Measurements from ENCODE around the gene RETSAT. TPM values are rescaled to one million over a fixed set of nuclear protein-coding genes. Genes with fewer than 3 reads are reported as not detected.
"Not testable (repeated sequence)": the region's sequence is repeated elsewhere in the genome, so short reads cannot be mapped to it uniquely, and the experiment has no call there.

RETSAT gene
- total RNA-seq, 1 donor from 2014 or later = 39.6 TPM

DNA sequence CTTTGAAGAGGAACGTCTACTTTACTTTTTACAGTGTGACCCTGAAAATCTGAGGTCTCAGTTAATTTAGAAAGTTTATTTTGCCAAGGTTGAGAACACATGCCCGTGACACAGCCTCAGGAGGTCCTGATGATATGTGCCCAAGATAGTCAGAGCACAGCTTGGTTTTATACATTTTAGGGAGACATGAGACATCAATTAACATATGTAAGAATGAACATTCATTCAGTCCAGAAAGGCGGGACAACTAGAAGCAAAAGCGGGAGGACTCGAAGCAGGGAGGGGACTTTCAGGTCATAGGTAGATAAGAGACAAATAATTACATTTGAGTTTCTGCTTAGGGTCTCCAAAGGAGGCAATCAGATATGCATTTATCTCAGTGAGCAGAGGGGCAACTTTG, 23.9 kb upstream of the RETSAT start:
- DNase-seq (ENCODE audit: low spot score) = no peak

DNA sequence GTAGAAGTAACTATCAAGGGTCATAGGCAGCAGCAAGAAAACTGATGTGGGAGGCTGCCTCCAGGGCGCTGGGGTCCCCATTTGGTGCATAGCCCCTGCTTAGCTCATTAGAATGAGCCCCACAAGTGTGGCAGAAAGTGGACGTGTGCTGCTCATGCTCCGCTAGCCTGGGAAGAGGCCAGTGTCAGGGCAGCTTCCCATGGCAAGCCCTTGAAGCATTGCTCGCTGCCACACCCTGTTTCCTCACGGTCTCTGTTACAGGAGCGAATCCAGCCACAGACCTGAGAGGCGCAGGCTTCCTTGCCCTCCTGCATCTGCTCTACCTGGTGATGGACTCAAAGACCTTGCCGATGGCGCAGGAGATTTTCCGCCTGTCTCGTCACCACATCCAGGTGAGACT, 22.8 kb upstream of the RETSAT start:
- no peak for DNase-seq (ENCODE audit: low spot score)

- no peak for DNase-seq (ENCODE audit: low spot score)
Observed at GRCh38 chr2:85376291-85377065, 22.1 kb upstream of the RETSAT start.

DNA sequence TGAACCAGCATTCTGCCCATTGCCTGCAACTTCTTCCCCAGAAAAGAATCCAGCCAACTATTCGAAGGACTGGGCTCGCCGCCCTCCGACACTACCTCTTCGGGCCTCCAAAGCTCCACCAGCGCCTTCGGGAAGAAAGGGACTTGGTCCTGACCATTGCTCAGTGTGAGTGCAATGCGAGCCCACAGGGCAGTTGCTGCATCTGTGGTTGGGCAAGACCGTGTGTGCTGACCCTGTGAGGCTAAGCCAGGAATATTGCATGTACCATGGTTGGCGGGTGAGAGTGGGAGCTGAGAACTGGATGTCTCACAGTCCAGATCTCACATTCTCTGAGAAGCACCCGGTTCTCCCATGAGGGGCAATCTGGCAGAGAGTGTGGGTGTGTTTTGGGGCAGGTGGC, 16.7 kb upstream of the RETSAT start:
- DNase-seq (ENCODE audit: low spot score) = no peak

DNA sequence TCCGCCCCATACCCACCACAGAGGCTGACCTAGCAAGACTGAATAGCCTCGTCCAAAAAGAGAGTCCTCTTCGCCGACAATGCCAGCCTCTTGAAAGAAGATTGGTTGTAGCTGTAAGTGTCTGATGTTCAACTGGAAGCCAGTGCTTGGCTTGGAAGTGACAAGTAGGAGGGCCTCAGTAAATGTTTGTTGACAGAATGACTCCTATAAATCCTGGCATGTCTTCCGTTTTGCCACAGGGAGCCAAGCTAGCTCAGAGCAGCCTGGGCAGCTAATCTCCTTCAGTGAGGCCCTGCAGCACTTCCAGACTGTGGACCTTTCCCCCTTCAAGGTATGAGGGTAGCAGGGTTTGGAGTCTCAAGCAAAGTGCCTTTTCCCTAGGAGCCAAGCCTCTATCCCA, 15.2 kb upstream of the RETSAT start:
- DNase-seq (ENCODE audit: low spot score) = no peak

DNA sequence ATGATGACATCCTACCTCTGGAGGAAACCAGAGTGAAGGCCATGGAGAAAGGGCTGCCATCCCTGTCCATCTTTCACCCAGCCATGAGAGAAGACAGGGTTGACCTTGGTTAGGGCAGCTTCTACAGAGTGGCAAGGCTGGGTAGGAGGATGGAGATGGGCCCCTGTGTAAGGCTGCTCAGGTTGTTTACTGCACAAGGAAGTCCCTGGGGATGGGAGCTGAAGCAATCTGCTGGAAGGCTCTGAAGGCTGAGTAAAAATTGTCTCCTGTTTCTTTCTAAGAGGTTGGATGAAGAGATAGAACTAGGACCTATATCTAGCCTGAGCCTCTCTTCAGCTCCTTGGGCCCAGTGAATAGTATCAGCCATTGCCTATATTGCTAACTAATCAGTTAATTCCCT, 14.6 kb upstream of the RETSAT start:
- no peak for DNase-seq (ENCODE audit: low spot score)

DNA sequence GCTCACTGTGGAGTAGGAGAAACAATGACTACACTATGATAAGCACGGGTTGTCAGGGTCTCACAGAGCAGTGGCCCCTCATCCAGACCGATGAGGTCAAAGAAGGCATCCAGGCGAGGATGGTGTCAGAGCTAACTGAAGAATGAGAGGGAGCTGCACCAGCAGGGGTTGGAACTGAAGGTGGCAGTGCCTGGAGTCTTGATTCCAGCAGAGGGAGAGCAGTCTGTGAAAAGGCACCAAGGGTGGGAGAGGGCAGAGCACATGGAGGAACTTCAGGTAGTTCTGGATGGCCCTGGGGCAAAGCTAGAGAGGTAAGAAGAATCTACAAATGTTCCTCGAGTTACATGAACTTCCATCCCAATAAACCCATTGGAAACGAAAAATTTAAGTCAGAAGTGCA, 12.9 kb upstream of the RETSAT start:
- no peak for DNase-seq (ENCODE audit: low spot score)

DNA sequence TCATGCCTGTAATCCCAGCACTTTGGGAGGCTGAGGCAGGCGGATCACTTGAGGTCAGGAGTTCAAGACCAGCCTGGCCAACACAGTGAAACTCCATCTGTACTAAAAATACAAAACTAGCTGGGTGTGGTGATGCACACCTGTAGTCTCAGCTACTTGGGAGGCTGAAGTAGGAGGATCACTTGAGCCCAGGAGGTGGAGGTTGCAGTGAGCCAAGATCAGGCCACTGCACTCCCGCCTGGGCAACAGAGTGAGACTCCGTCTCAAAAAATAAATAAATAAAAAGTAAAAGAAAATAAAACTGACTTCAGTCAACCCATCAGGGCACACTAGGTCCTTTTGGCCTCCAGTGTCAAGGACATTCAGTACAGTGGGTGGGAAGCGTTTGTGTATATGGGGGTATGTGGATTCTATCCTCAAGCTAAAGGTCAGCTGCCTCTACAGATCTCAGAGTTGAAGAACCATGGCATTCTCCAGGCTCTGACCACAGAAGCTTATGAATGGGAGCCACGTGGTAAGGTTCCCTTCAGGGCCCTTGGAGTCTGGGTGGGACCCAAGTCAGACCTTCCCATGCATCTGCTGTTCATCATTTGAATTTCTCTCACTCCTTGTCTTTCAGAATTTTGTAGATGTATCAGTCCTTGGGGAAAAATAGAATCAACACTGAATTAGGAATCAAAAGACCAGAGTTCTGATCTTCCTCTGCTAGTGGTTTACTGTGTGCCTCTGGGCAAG, 8.5 kb upstream of the RETSAT start:
- not testable (repeated sequence) for DNase-seq (ENCODE audit: low spot score)

DNA sequence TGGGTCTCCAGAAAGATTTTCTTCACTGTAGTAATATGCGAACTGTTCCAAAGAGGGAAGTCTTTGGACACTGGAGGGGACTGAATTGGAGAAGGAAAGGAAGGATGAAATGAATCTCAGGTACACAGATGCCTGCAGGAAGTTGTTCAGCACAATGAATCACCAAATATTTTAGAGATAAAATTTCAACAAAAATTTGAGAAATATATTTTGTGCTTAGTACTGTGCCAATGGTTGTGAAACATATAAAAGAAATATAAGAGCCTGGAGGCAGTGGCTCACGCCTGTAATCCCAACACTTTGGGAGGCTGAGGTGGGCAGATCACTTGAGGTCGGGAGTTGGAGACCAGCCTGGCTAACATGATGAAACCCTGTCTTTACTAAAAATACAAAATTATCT, 3.4 kb upstream of the RETSAT start:
- no peak for DNase-seq (ENCODE audit: low spot score)

DNA sequence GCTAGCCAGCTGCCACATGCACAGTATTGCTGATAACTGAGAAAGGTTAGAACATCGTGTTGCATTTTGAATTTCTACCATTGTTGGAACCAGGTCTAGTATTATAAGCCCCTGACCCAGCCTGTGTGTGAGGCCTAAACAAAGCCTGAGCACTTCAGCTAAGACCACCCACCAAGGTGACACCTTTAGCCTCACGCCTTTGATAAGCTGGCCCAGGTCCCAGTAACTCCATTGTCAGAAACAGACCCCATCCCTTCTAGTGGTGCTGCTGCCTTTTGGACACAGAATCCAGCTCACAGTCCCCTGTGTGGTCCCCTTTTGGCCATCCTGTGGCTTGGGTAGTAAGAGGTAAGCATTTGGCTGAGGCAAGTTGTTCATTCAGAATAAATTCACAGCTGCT, 1.9 kb upstream of the RETSAT start:
- DNase-seq (ENCODE audit: low spot score) = no peak

DNA sequence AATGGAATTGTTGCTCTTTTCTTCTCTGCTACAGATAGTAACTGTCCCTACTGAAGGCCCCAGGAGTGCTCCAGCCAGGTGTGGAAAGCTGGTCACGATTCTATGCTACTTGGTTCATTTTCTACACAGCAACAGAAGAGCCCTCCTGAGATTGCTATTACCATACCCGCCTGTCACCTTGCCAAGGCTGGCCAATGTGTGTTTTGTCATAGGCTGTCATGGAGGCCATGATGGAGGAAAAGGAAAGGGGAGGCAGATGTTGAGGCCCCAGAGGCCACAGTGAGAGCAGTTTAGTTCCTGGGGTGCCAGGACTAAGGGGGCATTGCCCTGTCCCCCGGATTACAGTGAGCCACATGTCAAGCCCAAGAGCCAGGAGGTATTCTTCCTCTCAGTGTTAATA, 1.2 kb upstream of the RETSAT start:
- no peak for DNase-seq (ENCODE audit: low spot score)

GRCh38 chr2:85355073-85355410, 714 bp upstream of the RETSAT start:
- DNase-seq (ENCODE audit: low spot score) = no peak

GRCh38 chr2:85353876-85354285, 447 bp downstream of the RETSAT start:
- no peak for DNase-seq (ENCODE audit: low spot score)

DNA sequence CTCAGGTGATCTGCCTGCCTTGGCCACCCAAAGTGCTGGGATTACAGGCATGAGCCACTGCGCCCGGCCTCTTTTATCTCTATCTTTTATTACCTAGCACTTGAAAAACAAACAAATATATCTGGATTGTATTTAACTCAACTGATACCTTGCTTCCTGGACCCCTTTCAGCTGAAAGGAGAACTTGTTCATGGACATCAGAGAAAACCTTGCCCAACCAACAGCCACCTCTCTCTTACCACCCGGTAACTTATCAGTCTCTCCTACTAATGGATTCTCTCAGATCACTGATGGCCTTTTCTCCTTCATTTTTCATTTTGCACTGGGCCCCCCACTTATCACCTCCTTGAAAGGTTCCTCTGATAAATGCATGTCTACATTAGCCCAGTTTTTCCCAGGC, 6.7 kb downstream of the RETSAT start:
- no peak for DNase-seq (ENCODE audit: low spot score)

- no peak for DNase-seq (ENCODE audit: low spot score)
Observed at GRCh38 chr2:85344356-85344954, 9.9 kb downstream of the RETSAT start.

DNA sequence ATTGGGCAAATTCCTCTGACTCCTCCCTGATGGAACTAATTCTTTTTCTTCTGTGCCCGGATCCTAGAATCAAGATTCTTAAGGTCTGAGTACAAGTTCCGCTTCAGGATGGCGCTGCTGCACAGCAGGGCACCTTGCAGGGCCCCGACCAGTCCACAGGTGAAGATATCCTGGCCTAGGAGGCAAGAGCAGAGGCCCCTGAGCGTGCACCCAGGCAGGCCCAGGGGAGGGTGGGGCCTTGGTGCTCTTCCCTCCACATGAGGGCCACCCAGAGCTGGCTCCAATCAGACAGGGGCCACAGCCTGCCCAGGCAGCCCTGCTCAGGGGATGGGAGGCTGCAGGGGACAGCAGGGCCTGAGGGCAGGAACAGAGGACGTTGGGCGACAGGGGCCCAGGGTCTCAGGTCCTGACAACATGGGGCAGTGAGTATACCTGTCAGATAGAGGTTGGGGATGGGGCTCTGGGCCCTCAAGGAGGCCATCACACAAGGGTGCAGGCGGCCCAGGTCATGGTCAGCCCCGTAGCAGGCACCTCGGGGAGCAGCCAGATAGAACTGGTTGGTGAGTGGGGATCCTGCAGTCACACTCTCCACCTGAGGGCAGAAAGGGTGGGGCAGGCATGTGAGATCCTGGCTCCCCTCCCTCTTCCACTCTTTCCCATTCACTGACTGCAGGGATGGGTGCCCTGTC, 11.0 kb downstream of the RETSAT start:
- not testable (repeated sequence) for DNase-seq (ENCODE audit: low spot score)

DNA sequence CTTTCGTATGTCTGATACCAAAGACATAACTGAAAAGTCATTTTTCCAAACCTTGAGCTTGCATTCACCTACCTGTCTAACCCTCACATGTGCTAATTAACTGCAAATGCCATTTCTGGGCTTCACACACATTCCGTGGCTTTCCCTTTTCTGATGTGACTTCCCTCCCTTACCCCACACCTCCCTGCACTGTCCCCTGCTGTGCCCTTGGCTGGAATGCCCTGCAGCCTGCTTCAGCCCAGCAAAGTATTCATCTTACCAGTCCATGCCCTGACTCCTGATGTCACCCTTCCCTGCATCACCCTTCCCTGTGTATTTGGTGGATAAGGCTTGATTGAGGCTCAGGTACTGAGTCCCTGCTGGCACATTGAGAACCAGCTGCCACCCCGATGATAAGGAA, 12.2 kb downstream of the RETSAT start:
- DNase-seq (ENCODE audit: low spot score) = no peak

DNA sequence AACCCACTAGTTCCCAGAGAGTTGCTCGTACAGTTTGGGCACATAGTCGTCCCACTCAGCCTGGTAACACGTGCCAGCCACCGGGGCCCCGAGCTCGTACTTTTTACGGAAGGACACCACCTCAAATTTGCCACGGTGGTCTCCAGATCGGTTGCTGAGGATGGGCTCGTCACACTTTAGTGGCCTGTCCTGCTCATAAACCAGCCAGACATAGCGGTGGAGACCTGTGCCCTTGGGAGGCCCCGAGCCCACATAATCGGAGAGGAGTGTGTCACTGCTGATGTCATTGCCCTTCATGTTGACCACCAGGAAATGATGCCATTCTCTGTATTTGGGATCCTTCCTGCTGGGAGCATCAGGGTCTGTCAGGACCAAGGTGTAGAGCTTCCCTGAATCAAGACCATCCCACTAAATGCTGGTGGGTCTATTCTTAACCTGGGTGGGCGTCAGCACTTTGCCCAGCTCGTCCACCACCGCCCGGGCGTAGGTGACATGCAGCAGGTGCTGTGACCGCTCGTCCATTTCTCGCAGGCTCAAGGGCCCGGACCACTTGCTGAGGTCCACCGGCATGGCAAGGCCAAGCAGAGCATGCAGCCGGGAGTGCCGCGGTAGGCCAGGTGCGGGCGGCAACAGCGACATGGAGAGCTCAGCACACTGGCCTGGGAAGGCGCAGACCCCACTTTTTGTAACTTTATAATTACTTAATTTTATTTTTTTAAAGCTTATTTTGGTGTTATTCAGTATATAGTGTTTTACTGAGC, 12.9 kb downstream of the RETSAT start:
- no peak for DNase-seq (ENCODE audit: low spot score)

DNA sequence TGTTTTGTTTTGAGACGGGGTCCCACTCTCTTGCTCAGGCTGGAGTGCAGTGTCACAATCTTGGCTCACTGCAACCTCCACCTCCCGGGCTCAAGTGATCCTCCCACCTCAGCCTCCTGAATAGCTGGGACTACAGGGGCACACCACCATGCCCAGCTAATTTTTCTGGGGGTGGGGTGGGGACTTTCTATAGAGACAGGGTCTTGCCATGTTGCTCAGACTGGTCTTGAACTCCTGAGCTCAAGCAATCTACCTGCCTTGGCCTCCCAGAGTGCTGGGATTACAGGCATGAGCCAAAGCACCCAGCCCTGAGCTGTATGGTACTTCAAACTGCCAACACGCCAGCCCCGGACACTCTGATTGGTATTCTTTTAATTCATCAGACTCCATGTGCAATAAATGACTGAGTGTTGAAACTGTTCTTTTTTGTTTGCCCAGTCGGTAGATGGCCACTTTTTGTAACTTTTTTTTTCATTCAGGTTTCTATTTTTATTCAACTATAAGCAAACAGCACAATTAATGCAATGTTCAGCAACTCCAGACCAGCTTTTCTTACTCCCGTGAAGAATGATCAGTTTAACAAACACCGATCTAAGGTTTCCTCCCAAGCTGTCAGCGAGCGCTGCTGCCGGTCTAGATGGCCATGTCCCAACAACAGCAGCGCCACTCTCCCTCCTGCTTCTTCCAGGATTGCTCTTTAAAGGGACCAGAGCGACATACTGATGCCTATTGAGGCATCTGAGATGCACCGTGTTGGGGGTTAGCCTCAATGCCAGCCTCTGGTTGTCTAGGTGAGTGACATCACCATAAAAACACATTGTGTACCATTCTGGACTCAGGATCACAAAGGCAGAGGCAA, 14.1 kb downstream of the RETSAT start:
- no peak for DNase-seq (ENCODE audit: low spot score)

DNA sequence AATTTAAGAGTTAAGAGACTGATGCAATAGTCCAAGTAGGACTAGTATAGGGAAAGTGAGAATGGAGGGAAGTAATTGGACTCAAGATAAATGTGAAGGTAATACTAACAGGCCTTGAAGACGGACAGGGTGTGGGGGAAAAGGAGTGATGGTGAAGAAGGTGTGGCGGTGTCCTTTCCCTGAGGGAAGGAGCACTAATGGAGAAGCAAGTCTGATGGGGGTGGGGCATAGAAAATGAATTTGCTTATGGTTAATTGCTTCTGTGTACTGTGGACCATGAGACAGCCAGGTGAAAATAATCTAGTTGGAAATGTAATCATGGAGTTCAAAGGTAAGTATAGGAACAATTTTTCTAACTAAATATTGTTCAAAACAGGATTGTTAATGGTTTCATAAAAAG, 19.4 kb downstream of the RETSAT start:
- no peak for DNase-seq (ENCODE audit: low spot score)

DNA sequence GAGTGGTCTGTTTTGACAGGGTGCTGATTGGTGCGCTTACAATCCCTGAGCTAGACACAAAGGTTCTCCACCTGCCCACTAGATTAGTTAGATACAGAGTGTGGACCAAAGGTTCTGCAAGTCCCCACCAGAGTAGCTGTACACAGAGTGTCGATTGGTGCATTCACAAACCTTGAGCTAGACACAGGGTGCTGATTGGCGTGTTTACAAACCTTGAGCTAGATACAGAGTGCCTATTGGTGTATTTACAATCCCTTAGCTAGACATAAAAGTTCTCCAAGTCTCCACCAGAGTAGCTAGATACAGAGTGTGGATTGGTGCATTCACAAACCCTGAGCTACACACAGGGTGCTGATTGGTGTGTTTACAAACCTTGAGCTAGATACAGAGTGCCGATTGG, 20.5 kb downstream of the RETSAT start:
- not testable (repeated sequence) for DNase-seq (ENCODE audit: low spot score)
